DOHH2 (cell line): ENCODE data around the gene NXPH4.

Experiments used
- EZH2phosphoT487 ChIP-seq: fragments of 200-600 bp; sonication (generic); IDR thresholded peaks from 2 replicates; pipeline ENCODE4 v1.6.1; 2017; ENCODE audit warnings: borderline replicate concordance, mild to moderate bottlenecking, antibody characterized with exemption, low read length, moderate library complexity, mixed read lengths
- TF ChIP-seq, protein P1 (sequence below): fragments of 200-600 bp; sonication (generic); IDR thresholded peaks from one replicate; pipeline ENCODE4 v1.5.1; 2014; ENCODE audit warnings: antibody characterized with exemption, mild to moderate bottlenecking, low read depth, low read length; ENCODE audit not compliant: poor library complexity, severe bottlenecking

DNA sequence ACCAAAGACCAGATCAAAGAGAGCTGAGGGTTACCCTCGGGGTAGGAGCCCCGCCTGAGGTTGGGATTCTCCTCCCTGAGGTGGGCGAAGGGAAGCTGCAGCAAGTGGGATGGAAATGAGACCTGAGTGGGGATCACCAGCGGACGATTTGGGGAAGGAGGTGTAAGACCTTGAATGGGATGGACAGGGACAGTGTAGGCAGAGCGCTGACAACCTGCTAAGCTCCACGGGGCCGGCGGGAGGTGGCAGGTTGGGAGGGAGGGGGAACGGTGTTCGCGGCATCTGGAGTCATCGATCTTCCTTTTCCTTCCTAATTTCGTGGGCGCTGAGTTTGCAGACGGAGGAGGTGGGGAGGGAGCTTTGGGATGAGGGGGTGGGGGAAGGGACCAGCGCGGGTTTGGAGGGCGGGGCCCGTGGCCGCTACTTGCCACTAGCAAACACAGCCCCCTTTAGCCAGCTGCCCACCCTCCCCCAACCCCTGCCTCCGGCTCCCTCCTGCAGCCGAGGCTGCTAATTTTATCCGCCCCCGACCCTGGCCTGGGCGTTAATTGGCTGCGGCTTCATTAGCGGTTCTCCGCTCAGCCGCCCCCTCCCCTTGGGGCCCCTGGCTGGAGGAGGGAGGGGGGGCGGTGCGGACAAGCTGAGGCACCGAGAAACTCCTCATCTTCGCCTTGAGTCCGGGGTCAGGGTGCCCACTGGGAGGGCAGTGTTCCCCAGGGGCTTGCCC is 10.2 kb downstream of the NXPH4 start:
- TF ChIP-seq, protein P1, sequence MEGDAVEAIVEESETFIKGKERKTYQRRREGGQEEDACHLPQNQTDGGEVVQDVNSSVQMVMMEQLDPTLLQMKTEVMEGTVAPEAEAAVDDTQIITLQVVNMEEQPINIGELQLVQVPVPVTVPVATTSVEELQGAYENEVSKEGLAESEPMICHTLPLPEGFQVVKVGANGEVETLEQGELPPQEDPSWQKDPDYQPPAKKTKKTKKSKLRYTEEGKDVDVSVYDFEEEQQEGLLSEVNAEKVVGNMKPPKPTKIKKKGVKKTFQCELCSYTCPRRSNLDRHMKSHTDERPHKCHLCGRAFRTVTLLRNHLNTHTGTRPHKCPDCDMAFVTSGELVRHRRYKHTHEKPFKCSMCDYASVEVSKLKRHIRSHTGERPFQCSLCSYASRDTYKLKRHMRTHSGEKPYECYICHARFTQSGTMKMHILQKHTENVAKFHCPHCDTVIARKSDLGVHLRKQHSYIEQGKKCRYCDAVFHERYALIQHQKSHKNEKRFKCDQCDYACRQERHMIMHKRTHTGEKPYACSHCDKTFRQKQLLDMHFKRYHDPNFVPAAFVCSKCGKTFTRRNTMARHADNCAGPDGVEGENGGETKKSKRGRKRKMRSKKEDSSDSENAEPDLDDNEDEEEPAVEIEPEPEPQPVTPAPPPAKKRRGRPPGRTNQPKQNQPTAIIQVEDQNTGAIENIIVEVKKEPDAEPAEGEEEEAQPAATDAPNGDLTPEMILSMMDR, result no peak
- no peak for TF ChIP-seq EZH2phosphoT487
